Stimulated activated naive CD4-positive, alpha-beta T cell treated with Interleukin-2 at 50 U/mL for 16 hours (primary cell): ENCODE results near the gene DNAH17.
"Not testable (repeated sequence)": the region's sequence is repeated elsewhere in the genome, so short reads cannot be mapped to it uniquely, and the experiment has no call there.

Source experiments
- DNase-seq: peaks from one replicate; lab custom pipeline; 2025; lab: John Stamatoyannopoulos, UW

DNAH17 gene

GRCh38 chr17:78475211-78475610 is 102.0 kb downstream of the DNAH17 start:
- no peak for DNase-seq

GRCh38 chr17:78474614-78475146 is 102.5 kb downstream of the DNAH17 start:
- DNase-seq = no peak

DNA sequence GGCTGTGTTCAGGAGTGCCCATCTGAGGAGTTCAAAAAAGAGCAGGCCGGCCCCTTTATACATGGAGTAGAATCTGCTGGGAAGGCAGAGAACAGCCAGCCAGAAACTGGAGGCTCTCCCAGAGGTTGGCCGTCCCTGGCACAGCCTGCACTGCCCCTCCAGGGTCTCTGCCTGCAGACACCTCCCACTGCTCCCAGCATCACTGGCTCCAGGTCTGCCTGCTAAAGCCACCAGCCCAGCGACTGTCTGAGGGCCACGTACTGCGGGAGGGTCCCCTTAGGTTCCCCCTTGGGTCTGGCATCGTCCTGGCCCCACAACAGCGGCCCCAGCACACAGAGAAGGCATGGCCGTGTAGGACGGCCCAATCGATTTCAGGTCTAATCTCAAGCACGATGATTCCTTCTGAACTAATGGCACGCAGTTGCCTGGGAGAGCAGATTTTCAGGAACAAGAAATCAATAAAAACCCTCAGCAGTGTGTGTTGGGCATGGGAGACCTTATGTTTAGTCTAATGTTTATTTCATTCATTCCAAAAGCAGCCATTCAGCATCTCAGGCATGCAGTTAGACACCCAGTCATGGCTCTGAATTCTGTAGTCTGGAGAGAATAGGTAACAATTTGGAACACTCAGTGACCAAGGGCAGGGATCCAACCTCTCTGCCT is 103.1 kb downstream of the DNAH17 start:
- DNase-seq = no peak

DNA sequence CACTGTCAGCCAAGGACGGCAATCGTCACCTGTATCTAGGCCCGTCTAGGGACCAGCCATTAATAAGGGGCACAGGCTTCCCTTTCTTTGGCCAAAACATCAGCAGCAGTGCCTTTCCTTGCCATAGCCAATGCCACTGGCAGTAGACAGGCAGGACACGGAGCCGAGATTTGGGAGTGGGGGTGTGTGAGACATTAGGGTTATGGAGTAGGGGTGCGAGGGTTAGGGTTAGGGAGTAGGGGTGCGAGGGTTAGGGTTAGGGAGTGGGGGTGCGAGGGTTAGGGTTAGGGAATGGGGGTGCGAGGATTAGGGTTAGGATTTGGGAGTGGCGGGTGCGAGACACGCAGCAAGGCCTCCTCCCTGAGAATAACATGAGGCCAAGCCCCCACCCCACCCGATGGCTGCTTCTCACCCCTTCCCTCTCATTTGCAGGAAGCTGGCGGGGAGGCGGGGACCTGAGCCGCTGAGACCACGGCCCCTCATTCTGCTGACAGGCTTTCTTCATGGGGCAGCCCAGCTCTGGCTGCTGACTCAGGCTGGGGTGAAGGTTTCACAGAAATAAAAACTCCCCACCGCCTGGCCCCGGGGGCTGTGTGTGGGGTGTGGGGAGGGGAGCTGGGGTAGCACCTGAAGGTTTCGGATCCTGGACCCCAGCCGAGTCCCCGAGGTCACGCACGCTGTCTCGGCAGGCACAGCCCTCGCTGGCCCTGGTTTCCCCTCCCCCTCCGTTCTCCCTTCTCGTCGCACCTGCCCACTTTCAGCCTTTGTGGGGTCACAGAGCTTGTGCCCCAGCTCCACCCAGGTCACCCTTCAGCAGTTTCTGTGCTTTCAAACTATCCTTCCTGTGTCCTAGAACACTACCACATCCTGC is 104.9 kb downstream of the DNAH17 start:
- DNase-seq = no peak

DNA sequence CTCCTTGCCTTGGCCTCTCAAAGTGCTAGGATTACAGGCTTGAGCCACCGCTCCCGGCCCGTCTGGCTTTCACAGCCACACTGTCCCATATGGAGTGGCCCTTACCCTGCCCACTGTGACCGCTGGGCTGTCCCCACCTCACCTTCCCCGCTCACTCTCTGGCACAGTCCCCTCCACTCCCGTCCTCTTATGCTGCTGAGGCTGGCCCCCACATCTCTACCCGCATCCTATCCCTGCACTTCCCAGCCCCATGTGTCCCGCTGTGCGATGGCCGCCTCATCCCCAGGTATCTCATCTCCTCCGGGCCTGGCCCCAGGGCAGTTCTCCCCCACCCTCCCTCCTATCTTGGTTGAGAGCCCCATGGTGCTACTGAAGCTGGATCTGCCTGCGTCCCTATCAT is 105.6 kb downstream of the DNAH17 start:
- no peak for DNase-seq

DNA sequence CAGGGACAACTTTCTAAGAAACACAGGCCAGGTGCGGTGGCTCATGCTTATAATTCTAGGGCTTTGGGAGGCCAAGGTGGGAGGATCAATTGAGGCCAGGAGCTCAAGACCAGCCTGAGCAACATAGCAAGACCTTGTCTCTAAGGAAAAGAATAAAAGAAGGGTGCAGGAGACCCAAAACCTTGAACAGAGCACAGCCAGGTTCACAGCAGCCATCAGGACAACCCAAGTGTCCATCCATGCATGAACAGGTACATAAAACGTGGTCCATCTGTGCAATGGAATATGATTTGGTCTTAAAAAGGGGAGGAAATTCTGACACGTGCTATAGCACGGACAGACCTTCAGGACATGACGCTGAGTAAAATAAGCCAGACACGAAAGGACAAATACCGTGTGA is 107.8 kb downstream of the DNAH17 start:
- no peak for DNase-seq

DNA sequence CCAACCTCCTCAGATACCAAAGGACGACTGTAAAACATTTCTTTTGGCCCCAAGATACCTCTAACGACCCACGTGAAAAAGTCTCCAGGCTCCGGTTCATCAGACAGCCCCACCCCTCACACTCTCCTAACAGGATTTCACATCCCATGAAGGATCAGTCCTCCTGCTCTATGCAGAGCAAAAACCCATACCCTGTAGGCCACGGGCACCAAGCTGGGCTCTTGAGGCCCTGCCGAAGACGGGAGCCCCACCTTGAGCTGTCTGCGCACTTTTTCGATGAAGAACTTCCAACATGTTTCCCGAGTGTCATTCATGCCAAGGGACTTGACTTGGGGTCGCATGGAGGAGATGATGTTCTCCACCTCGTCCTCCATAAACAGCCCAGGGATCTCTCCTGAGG is 108.8 kb downstream of the DNAH17 start:
- no peak for DNase-seq

DNA sequence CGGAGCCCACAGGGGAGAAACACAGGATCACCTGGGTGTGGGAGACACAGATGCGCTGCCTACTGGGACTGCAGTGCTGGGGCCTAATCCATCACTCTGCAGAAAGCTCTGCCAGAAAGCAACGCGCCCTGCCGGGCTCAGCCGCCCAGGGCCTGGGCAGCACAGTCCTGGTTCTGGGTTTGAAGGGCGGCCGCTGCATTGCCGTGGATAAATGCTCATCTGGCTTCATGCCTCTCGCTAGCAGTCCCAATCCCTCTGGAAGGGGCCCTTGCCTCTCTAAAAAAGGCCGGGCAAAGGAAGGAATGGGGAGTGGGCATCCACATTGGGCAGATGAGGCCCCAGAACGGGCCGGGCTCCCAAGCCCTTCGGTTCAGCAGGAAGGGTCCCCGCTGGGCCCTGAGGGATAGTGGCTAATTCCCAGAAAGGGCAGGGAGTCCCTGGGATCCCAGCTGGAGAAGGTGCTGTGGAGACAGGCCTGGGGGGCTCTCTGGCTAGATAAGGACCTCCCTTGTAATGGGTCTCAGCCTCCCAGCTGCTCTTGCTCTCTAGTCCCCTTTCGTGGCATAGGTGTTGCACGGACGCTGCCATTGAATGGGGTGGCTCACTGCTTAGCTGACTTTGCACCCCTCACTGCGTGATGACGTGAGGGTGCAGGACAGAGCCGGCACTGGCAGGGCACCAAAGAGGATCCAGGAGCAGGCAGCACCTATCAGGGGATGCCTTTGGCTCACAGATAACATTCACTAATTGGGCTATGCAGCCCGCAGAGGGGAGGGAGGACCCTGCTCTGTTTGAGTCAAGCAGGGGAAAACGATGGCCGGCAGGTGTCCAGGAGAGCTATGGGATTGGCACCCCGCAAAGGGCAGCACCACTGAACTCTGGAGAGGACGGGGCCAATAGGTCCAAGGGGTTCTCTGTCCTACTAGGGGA is 110.1 kb downstream of the DNAH17 start:
- no peak for DNase-seq

DNA sequence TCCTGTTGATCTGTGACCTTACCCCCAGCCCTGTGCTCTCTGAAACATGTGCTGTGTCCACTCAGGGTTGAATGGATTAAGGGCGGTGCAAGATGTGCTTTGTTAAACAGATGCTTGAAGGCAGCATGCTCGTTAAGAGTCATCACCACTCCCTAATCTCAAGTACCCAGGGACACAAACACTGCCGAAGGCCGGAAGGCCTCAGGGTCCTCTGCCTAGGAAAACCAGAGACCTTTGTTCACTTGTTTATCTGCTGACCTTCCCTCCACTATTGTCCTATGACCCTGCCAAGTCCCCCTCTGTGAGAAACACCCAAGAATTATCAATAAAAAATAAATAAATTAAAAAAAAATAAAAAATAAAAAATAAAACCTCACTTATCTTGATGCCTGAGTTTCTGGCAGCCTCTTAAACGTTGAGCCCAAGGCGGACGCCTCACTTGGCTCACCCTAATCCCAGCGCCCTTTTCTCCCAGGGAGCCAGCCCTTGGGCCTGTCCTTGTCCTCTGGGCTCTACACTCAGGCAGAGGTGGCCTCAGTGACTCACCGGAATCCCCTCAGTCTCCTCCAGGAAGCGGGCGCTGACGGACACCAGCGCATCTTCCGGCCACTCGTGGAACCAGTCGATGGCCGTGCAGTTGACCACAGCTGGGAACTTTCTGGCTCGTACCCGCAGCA is 110.9 kb downstream of the DNAH17 start:
- not testable (repeated sequence) for DNase-seq

DNA sequence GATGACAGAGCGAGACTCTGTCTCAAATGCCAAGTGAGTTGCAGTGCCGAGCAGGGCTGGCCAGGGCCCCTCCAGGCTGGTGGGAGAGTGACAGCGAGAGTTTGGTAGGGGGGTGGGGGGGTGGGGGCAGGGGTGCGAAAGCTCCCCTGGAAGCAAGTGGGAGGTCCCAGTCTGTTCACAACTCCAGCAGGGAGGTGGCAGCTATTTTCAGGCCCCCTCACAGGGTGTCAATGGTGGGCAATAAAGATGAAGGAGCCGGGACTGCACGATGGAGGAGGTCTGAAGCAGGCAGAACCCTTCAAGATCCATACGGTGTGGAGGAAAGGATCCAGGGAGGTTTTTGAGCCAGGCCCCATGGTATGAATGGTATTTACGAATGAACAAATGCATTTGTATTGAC is 115.0 kb downstream of the DNAH17 start:
- no peak for DNase-seq

GRCh38 chr17:78461799-78462053 is 115.5 kb downstream of the DNAH17 start:
- DNase-seq = no peak

DNA sequence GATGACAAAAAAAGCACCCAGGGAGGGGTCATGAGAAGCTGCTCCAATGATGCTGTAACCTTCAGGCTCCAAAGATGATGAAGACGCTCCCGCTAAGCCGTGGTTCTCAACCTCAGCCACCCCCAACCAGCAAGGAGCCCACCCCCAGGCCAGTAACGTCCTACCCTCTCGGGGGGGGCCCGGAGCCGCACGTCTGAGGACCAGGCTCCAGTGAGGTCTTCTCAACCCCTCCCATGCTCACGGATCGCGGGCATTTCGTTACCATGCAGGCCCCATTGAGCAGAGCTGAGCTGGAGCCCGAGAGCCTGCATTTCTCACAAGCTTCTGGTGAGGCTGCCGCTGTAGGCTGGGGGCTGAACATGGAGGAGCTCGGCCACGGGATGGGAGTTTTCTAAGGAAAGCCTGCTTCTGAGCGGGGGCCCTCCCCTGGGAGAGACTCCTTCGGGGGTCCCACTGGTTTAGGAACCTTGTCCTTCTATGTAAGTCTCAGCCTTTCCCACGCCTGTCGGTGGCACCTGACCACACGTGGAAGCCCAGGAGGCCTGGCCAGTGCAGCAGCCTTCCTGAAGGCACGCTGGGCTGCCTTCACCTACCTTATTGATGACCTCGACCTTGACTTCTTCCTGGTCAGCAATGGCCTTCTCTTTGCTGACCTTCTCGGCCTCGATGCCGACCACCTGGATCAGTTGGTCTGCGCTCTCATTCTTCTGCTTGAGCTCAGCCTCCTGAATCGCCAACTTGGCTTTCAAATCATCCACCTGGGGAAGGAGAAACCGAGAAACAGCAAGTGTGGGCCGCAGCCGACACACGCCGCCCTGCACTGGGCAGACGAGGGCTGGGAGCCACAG is 116.0 kb downstream of the DNAH17 start:
- no peak for DNase-seq

GRCh38 chr17:78460176-78460675 is 117.0 kb downstream of the DNAH17 start:
- no peak for DNase-seq

DNA sequence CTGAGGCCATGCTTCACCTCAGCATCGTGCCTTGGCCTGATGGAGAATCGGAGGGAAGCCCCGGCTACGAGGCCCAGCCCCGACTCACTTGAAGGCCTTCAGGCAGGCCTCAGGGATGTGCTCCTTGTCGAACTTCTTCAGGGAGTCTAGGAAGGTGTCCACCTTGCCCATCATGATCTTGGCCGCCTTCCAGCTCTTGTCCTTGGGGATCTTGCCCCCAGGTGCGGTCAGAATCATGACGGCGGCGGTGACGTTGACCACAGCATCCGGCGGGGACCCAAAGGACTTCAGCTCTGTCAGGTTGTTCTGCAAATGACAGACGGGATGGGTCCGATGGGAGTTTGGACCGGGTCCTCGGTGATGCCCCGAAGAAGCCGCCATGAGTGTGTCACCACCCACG is 117.5 kb downstream of the DNAH17 start:
- no peak for DNase-seq

- DNase-seq = no peak
Measured at GRCh38 chr17:78458736-78459335, 118.4 kb downstream of the DNAH17 start.

- no peak for DNase-seq
Measured at GRCh38 chr17:78458091-78458490, 119.1 kb downstream of the DNAH17 start.

DNA sequence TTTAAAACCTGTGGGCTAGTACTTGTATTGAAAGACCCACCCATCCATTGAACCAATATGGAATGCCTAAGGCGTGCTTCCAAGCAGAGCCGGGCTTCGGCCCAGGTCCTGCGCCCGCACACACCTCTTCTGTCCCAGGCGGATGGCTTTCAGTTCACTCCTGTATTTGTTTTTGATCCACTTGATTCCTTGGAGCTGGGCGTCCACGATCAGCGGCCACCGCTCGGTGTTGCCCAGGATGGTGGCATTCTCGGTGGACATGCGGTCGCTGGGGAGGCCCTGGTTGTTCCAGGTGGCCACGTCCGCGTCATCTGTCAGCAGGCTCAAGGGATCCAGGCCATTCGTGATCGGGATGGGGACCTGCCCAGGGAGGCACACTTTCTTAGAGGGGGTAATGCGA is 122.8 kb downstream of the DNAH17 start:
- no peak for DNase-seq

- no peak for DNase-seq
Measured at GRCh38 chr17:78451753-78452152, 125.4 kb downstream of the DNAH17 start.

DNA sequence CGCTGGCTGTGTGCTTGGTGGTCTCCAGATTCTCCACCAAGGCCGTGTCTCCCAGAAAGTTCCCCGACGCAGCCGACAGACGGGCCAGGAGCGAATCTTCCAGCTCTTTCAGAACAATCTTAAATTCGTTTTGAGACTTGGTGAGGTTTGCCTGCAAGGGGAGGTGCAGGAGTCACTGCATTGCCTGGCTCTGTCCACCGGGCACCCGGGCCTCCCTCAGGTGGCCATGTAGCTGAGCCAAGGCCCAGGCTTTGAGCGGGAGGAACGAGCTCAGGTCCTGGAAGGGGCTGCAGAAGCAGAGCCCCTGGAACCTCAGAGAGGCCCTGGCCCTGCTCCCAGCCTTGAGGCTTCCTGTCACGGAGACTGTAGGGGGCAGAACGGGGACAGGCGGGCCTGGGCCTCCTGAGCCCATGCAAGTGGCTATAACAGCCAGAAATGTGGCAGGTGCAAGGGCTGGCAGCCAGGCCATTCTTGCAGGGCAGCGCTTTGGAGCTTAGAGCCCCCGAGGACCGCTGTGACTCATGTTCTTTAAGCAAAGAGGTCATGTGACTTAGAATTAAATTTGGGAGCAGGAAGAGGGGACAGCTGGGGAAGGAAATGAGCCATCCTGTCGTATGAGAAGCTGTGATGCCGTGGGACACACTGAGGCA is 126.4 kb downstream of the DNAH17 start:
- no peak for DNase-seq
